Stimulated activated CD8-positive, alpha-beta memory T cell treated with anti-CD3 and anti-CD28 coated beads, Interleukin-12 subunit alpha, Interleukin-12 subunit beta, amount 100 ng/mL, for 24 hours (primary cell): ENCODE data around the gene RAPGEF2.
"Not testable (repeated sequence)": the region's sequence is repeated elsewhere in the genome, so short reads cannot be mapped to it uniquely, and the experiment has no call there.

Source experiments
- DNase-seq: peaks from one replicate; pipeline ENCODE4 v3.0.0-alpha.2; 2020; ENCODE audit errors: extremely low read depth

The RAPGEF2 gene

GRCh38 chr4:159102622-159103383 lies at the start of gene RAPGEF2:
Gene RAPGEF2, plus strand, starts transcription at chr4:159103079. Its CDS starts 1,084 bp downstream, at chr4:159104163.
- DNase-seq, result peak; percentile 73

- no peak for DNase-seq
Measured at GRCh38 chr4:159055833-159056232, 47.0 kb upstream of the RAPGEF2 start.

- no peak for DNase-seq
Measured at GRCh38 chr4:159060161-159060560, 42.7 kb upstream of the RAPGEF2 start.

GRCh38 chr4:159062381-159062780 lies 40.5 kb upstream of the RAPGEF2 start:
- no peak for DNase-seq

GRCh38 chr4:159065513-159066240 lies 37.2 kb upstream of the RAPGEF2 start:
- DNase-seq, result no peak

- DNase-seq, result not testable (repeated sequence)
Measured at GRCh38 chr4:159068139-159068538, 34.7 kb upstream of the RAPGEF2 start.

- DNase-seq, result no peak
Measured at GRCh38 chr4:159069922-159070321, 33.0 kb upstream of the RAPGEF2 start.

GRCh38 chr4:159070742-159071141 lies 32.1 kb upstream of the RAPGEF2 start:
- no peak for DNase-seq

GRCh38 chr4:159071178-159071968 lies 31.5 kb upstream of the RAPGEF2 start:
- no peak for DNase-seq

- DNase-seq, result no peak
Measured at GRCh38 chr4:159071969-159072765, 30.7 kb upstream of the RAPGEF2 start.

GRCh38 chr4:159075531-159075932 lies 27.3 kb upstream of the RAPGEF2 start:
- DNase-seq, result no peak

GRCh38 chr4:159077018-159077417 lies 25.9 kb upstream of the RAPGEF2 start:
- DNase-seq, result not testable (repeated sequence)

GRCh38 chr4:159077702-159078495 lies 25.0 kb upstream of the RAPGEF2 start:
- no peak for DNase-seq

GRCh38 chr4:159079074-159079473 lies 23.8 kb upstream of the RAPGEF2 start:
- DNase-seq, result no peak

- no peak for DNase-seq
Measured at GRCh38 chr4:159086606-159087005, 16.3 kb upstream of the RAPGEF2 start.

- DNase-seq, result no peak
Measured at GRCh38 chr4:159090255-159090654, 12.6 kb upstream of the RAPGEF2 start.

GRCh38 chr4:159094156-159094555 lies 8.7 kb upstream of the RAPGEF2 start:
- not testable (repeated sequence) for DNase-seq

- DNase-seq, result no peak
Measured at GRCh38 chr4:159096434-159096833, 6.4 kb upstream of the RAPGEF2 start.

- no peak for DNase-seq
Measured at GRCh38 chr4:159097144-159097543, 5.7 kb upstream of the RAPGEF2 start.

GRCh38 chr4:159097785-159098184 lies 5.1 kb upstream of the RAPGEF2 start:
- no peak for DNase-seq
